GM21515 (cell line): Measurements from ENCODE around the gene CAND1.
A peak's percentile ranks its signal among the peaks of the same experiment; 100 is the strongest.

Source experiments
- ATAC-seq: cut with Tn5 transposase; IDR thresholded peaks from one replicate; pipeline ENCODE4 v1.9.1; 2021; ENCODE audit not compliant: unreplicated experiment

Gene CAND1

GRCh38 chr12:67268896-67269632, at the start of gene CAND1:
Gene CAND1, plus strand, starts transcription at chr12:67269358. Its CDS starts 360 bp downstream, at chr12:67269718.
- peak; percentile 77 for ATAC-seq

GRCh38 chr12:67220065-67220464, 49.1 kb upstream of the CAND1 start:
- ATAC-seq: no peak

GRCh38 chr12:67222302-67222701, 46.9 kb upstream of the CAND1 start:
- no peak for ATAC-seq

DNA sequence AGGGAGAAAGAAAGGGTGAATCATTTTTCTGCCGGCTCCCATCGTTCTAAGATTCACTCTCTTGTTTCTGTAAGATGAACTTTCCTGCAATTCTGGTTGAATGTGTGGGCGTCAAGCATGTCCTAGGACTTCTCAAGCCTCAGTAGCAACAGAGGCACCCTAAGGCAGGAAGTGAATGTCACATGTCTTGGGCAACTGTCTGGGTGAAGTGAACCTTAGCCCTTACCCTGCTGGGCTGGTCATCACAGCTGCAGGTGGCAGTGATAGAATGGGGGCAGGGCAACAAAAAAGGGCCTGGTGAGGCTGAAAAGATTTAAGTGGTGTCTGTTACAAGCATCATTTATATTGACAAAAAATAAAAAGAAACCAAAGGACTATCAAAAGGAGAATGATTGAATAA, 45.9 kb upstream of the CAND1 start:
- ATAC-seq: no peak

GRCh38 chr12:67237231-67237630, 31.9 kb upstream of the CAND1 start:
- ATAC-seq: no peak

GRCh38 chr12:67239061-67239460, 30.1 kb upstream of the CAND1 start:
- ATAC-seq: no peak

DNA sequence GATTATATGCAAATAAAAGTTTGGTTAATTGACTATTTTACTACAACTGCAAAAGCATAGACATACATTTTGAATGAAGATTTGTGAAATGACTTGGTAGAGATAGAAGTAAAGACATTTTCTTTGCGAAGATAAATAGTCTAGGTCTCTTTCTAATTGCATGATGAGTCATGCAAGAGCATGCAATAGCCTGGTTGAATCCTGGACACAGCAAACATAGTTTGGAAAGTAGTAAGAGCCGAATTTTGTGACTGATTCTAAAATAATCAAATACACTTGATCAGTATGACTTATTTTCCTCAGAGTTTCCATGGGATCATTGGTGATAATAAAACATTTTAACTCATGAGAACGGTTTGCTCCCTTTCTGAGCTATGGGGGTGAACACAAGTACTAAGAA, 27.7 kb upstream of the CAND1 start:
- no peak for ATAC-seq

DNA sequence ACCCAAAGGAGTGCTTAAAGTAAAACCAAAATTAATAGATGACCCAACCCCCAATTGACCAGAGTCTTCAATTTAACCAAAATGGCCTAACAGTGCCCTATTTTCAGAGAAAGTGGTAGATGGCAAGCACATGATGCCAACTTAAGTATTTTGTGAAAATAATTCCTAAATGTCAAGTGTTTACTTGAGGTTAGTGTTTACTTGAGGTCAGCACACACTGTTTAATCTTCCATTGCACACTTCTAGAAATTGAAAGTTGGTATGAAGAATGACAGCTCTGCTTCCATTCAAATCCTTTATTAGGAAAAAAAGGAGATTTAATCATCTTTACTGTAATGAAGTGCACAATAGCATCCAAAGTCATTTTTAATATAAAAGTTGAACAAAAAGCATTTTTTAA, 25.9 kb upstream of the CAND1 start:
- ATAC-seq: no peak

GRCh38 chr12:67245571-67245970, 23.6 kb upstream of the CAND1 start:
- no peak for ATAC-seq

DNA sequence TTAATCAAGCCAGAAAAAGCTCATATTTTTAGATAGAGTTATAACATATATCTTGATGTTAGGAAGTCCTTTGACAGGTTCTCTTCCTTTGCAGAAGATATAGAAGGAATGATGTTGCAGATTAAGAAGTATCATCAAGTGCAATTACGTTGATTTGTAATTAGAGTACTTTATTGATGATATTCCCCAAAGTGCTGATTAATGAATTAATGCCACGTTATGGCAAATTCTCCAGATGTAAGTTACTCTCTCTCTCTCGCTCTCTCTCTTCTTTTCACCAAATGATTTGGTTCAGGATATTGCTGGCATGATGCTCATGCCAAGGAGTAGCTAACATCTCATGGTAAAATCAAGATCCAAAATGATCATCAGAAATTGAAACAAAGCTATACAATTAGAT, 18.1 kb upstream of the CAND1 start:
- no peak for ATAC-seq

- ATAC-seq: no peak
Measured at GRCh38 chr12:67254372-67255026, 14.7 kb upstream of the CAND1 start.

GRCh38 chr12:67256649-67257048, 12.5 kb upstream of the CAND1 start:
- no peak for ATAC-seq

- ATAC-seq: no peak
Measured at GRCh38 chr12:67263471-67263870, 5.7 kb upstream of the CAND1 start.

GRCh38 chr12:67268335-67268895, 743 bp upstream of the CAND1 start:
- peak; percentile 81 for ATAC-seq

DNA sequence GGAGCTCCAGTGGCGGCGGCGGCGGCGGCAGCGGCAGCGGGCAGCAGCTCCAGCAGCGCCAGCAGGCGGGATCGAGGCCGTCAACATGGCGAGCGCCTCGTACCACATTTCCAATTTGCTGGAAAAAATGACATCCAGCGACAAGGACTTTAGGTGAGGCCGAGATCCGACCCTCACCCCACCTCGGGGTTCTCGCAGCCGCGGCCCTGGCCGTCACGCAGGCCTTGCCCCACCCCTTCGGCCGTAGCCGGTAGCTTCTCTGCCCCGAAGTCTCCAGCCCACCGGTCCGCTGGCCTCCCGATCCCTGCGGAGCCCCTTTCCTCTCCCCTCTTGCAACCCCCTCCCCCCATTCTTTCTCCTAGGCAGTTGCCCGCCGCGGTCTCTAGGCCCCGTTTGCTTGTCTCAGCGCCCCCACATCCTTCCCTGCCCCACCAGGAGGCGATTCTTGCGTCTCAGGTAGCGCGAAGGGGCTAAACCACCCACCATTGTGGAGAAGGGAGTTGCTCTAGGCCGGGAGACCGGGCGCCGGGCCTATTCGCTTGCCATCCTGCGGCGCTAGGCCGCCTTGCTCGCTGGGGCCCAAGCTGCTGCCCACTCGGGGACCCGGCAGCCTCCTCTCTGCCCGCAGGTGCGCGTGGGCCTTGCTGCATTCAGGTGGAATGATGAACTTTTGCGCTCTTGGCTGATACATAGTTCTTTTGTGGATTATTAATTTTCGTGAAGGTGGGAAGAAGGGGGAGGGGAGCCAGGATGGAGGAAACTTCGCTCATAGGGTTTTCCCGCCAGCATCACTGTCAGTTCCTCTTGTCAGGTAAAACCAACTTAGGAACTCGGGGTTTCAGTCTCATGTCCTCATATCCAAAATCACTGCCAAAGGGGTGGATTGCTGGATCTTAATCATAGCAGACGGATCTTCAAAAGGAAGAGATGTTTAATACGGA, 745 bp downstream of the CAND1 start:
- ATAC-seq: peak; percentile 11

DNA sequence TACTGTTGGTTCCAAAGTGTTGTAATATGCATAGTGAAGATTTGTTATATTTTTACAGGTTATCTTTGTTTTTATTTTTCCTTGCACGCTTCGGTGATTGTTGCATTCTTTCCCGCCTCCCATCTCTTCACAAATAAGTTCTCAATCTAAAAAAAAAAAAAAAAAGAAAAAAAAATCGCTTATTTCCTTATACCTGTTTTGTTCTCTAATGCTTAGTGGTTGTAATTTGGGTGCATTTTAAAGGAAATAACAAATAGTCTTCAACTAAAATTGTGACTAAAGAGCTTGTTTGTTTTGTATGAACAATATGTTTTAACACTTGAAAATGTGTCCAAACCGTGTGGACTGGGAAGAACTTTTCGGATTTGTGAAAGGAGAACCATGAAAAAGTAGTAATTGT, 1.5 kb downstream of the CAND1 start:
- ATAC-seq: no peak

DNA sequence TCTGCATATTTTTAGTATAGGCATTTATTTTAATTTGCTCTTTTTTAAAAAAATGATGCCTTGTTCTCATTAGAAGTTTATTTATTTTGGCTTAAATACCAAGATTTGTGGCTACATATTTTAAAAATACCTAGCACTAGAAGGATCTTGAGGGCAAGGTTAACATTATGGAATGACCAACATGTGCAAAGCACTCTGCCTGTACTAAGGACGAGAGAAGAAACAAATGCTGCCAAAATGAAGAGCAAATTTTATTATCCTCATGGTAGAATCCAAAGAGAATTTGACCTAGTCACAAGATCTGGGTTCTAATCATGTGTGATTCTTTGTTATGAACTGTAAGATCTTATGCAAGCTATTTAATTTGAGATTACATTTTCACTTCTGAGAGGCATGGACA, 2.8 kb downstream of the CAND1 start:
- no peak for ATAC-seq

DNA sequence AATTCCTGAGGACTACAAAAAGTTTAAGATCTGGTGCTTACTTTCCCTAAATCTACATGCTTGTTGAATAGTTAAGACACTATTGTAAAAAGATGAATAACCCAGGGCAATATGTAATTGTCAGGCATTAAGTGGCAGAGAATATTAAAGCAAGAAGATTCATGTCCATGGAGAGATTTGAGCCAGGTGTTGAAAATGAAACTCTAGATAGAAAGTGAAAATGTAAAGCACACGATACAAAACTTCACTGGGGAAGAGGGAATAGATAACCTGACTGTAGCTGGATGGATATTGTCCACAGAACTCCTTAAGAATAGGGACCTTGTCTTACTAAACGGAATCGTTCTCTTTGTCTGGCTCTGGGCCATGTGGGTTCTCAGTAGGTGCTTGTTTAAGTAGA, 5.0 kb downstream of the CAND1 start:
- no peak for ATAC-seq

- ATAC-seq: no peak
Measured at GRCh38 chr12:67275380-67275913, 6.3 kb downstream of the CAND1 start.

- ATAC-seq: no peak
Measured at GRCh38 chr12:67276421-67276820, 7.3 kb downstream of the CAND1 start.

DNA sequence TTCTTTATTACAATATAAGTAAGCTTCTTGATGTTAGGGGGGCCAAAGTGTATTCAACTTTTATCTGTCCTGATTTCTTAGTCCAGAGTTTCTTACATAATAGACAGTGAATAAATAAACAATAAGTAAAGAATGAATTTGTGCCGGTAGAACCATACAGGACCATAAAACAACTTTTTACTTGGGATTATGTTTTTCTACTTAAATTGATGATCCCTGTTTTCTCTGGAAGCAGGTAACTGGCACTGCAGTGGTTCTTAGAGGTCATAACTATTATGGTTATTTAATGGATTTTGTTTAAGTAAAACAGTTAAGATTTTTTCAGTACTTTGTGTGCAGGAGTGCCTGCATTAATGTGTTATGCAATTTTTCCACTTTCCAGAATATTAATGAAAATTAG, 10.5 kb downstream of the CAND1 start:
- ATAC-seq: no peak
